ENCODE results near the gene VPS26C.

DNA sequence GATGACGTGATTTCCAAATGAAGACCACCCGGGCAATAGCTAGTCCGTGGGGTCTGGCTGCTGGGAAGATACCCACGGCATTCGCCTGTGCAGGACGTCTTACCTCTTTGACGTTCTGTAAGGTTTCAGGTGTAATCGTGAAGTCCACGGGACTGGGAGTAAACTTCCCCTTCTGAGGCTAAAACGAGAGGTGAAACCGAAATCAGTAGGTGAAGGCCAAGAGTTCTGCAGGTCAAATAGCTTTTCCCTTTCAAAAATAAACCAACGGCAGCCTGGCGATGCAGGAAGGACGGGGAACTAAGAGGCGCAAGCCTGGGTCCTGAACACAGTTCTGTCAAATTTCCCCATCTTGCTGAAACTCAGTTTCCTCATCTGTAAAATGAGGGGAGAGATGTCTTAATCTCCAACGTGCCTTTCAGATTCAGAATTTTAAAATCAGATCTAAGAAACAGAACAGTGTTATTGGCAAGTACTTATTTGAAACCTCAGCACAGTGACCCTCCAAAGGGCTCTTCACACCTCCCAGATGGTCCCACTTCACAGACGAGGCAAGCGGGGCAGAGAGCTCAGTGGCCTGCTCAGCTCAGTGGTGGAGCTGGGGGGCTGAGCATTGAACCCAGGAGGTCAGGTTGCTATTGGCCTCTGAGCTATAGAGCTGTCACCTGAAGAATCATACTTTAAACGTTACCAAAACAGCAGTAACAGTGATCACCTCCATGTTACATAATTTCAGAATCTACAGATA, 34.7 kb downstream of the VPS26C start:
- TF ChIP-seq, protein P1, sequence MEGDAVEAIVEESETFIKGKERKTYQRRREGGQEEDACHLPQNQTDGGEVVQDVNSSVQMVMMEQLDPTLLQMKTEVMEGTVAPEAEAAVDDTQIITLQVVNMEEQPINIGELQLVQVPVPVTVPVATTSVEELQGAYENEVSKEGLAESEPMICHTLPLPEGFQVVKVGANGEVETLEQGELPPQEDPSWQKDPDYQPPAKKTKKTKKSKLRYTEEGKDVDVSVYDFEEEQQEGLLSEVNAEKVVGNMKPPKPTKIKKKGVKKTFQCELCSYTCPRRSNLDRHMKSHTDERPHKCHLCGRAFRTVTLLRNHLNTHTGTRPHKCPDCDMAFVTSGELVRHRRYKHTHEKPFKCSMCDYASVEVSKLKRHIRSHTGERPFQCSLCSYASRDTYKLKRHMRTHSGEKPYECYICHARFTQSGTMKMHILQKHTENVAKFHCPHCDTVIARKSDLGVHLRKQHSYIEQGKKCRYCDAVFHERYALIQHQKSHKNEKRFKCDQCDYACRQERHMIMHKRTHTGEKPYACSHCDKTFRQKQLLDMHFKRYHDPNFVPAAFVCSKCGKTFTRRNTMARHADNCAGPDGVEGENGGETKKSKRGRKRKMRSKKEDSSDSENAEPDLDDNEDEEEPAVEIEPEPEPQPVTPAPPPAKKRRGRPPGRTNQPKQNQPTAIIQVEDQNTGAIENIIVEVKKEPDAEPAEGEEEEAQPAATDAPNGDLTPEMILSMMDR (IDR thresholded peaks at IDR 0.05), result no peak
- TF ChIP-seq POLR2AphosphoS5 (IDR thresholded peaks at IDR 0.05), result no peak
- TF ChIP-seq POLR2A (IDR thresholded peaks at IDR 0.05), result no peak
